ENCODE data around the gene SEPHS2.
"Not testable (repeated sequence)": the region's sequence is repeated elsewhere in the genome, so short reads cannot be mapped to it uniquely, and the experiment has no call there.

Gene SEPHS2

DNA sequence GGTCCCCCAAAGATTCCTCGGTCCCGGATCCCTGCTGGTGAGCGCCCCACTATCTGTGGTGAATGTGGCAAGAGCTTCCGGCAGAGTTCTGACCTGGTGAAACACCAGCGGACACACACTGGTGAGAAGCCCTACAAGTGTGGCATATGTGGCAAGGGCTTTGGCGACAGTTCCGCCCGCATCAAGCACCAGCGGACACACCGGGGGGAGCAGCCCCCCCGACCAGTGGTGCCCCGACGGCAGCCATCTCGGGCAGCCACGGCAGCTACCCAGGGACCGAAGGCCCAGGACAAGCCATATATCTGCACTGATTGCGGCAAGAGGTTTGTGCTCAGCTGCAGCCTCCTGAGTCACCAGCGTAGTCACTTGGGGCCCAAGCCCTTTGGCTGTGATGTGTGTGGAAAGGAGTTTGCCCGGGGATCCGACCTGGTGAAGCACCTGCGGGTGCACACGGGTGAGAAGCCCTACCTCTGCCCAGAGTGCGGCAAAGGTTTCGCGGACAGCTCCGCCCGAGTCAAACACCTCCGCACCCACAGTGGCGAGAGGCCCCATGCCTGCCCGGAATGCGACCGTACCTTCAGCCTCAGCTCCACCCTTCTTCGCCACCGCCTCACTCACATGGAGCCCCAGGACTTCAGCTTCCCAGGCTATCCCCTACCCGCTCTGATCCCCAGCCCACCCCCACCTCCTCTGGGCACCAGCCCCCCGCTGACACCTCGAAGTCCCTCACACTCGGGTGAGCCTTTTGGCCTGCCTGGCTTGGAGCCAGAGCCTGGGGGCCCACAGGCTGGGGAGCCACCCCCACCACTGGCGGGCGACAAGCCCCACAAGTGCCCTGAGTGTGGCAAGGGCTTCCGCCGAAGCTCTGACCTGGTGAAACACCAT is 47.7 kb downstream of the SEPHS2 start:
- DNase-seq = no peak

DNA sequence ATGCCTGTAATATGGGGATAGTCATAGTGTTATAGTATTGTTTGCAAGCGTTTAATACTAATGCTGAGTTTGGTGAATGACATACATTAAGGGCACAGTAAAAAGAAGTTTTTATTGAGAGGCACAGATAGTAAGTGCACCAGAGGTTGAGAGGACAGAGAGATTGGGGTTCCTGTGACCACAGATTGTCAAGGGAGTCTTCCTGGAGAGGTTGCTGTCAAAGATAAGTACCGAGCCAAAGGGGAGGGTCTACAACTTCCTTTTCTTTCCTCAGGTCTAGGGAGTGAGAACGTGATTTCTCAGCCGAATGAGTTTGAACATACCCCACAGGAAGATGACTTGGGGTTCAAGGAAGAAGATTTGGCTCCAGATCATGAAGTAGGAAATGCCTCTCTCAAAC is 48.6 kb downstream of the SEPHS2 start:
- DNase-seq = no peak

DNA sequence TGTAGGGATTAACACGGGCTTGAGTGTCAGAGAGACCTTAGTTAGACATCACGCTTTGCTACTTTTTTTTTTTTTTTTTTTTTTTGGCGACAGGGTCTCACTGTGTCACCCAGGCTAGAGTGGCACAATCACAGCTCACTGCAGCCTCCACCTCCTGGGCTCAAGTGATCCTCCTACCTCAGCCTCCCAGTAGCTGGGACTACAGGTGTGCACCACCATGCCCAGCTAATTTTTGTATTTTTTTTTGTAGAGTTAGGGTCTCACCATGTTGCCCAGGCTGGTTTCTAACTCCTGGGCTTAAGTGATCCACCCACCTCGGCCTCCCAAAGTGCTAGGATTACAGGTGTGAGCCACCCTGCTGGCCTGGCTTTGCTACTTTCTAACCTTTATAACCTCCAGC is 49.0 kb downstream of the SEPHS2 start:
- DNase-seq = not testable (repeated sequence)

DNA sequence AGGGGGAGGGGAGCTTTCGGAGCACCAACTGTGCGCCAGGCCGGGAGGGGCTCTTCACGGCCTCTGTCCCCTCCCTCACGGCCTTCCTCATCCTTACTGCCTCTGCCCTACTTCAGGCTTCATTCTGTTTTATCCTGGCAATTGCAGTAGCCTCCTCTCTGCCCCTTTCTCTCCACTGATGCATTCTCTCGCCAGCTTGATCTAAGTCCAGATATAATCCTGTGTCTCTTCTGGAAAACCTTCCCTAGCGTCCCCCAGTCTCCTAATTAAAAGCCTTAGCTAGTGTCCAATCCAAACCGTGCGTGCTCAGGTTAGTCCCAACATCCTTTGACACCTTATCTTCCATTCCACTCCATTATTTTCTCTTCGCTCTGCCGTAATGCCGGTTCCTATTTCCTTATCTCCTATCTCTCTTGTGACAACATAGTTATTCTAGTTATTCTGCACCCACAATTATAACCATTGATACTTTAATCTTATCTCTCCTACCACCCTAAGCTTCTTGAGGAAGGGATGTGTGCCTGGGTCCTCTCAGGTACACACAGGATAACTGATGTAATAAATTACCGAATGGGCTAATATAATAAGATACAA is 49.6 kb downstream of the SEPHS2 start:
- DNase-seq = no peak

DNA sequence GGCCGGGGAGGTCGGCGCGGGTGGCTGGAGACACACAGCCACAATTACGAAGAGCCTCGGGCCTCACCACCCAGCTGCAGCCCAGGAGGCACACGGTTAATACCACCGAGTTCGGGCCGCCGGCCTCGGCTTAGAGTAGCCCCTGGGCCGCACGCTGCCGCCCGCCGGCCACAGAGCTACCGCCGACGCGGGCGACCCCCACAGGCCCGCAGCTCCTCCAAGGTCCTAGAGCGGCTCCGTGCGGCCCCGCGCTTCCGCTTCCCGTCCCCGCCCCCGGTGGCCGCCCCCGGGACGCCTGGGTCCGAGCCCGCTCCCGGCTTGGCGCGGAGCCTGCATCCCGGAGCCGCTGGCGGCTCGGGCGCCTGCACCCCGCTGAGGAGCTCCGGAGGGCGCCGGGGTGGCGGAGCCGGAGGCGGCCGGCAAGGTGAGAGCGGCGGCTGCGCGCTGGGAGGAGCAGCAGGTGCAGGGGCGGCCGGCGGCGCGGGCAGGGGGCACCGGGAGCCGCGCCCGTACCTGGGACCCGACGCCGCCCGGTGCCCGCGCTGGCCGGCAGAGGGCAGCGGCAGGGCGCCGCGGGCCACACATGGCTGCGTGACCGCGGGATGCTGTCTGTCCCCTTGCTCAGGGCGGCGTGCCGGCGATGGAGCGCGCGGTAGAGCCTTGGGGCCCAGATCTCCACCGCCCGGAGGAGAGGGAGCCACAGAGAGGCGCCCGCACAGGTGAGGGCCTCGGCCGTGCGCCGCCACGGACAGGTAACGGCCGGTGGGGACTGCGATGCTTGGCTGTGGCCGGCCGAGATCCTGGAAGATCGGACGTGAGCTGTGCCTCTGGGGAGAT is 50.3 kb downstream of the SEPHS2 start, which contains the start of gene ZNF48:
Gene ZNF48 (plus strand): TSS at position 266 of the 837 bp plus-strand sequence. CDS start 375 bp downstream, at position 641.
- DNase-seq = peak; percentile 38 to 61

DNA sequence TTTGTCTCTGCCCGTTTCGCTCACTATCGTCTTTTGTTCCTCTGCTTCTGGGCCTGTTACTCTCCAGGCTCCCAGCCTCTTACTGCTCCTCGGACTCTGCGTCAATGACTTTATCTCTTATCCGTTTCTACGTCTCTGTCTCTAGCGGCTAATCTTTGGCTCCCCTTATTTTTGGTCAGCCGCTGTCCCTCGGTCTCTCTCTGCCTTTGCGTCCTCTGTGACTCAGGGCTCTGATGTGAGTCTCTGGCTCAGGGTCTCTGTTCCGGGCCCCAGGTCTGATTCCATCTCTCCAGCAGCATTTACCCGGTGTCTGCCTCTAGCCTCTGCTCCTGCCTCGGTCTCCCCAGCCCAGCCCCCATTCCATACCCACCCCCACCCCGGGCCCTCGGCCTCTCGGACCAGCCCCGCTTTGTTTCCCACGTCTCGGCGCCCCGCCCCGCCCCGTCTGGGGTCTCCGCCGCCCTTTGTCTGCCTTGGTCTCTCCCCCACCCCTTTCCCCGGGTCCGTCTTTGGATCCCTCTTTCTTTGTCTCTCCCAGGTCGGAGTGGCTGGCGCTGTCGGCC is 51.0 kb downstream of the SEPHS2 start:
- DNase-seq = no peak
